Activated CD8-positive, alpha-beta memory T cell treated with anti-CD3 and anti-CD28 coated beads, Interleukin-2, amount 50 U/mL, for 24 hours (primary cell): ENCODE data around the gene SYNGAP1.

Experiments
- DNase-seq: peaks from one replicate; pipeline ENCODE4 v3.0.0-alpha.2; 2020; ENCODE audit errors: extremely low read depth

Gene SYNGAP1

DNA sequence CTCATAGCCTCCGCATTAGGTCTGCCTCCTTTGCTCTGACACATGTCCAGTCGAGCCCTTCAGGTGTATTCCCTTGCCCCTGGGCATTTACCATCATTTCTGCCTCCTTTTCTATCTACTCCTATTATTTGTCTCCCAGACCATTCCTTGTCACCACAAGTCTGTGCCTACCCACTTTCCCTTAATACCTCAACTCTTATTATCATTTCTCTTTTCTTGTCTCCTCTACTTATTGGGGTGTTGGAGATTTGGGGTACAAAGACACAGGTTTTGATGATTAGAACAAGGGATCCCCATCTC, 1.4 kb downstream of the SYNGAP1 start:
- DNase-seq: no peak

DNA sequence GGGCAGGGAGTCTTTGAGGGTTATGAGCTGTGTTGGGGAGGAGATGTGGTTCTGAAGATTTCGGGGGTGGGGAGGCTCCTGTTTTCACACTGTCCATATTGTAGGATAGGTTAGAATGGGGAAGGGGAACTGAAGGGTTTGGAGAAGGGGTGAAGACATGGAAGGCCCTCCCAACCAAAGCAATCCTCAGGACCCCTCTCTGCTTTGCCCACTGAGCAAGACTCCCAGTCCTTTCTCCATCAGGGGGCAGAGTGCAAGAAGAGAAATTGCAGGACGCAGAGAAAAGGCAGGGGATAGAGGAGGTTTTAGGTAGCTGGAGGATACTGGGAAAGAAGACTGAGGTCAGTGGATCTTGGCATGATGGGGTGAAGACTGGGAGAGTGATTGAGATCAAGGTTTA, 3.9 kb downstream of the SYNGAP1 start:
- DNase-seq: no peak

DNA sequence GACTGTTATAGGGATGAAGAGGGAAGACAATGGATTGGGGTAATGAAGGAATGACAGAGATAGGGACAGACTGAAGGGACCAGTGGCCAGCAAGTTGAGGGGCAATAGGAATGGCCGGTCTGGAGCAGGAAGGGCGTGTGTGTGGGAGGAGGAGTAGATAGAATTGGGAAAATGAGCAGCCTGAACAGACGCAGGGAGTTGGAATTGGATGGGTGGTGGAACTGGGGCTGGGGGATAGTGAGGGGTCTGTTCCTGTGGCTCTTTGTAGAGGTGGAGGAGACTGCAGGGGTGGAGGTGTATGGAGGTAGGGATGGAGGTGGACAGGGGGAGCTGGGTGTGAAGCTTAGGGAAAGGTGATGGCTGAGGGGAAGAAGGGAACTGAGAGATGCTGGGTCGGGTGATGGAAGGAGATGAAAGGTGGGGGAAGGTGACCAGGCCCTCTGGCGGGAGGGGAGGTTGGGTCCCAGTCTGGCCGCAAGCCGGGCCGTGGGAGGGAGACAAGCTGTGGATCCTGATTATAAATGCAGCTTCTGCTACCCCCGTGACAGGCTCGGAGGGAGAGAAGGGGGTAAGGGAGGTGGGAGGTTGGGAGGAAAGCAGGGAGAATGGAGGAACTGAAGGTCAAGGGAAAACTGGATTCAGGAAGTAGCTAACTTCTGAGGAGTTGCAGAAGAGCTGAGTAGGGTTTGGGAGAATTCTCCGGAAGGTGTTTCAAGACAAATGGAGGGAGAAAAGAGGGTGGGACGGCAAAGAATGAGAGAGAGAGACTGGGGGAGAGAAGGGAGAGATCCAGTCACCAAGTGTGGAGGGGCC, 5.2 kb downstream of the SYNGAP1 start:
- DNase-seq: no peak

DNA sequence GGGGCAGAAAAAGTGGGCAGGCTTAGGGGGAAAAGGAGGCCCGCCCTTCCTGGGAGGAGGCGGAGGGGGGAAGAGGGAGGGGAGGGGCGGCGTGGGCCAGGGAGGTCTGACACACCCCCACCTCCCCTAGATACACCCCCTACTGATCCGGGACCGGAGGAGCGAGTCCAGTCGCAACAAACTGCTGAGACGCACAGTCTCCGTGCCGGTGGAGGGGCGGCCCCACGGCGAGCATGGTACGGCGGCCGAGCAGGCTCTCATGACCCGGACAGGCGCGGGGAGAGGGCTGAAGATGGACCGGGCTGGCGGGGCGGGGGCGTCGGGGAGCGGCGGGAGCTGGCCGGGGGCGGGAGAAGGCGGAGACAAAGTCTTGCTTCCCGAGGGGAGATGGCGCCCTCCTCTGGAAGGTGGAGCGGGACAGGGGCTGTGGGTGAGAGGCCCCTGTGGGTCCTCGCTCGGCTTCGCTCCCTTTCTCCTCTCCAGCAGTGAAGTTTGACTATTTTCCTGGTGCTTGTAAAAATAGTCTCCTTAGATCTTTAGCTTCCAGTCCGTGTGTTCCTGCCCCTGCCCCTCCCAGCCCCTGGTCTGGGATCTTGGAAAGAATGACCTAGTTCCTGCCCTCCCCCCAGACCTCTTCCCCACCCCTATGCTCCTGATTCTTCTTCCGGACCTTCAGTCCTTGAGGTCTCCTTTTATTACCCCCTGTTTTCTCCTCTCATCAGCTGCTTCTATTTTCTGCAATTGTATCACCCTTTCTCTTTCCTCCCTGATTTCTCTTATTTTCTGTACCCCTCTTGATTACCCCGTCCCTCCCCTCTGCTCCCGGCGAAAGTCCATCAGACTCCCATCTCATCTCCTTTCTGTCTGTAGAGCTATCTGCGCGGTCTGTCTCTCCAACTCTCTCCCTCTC, 6.1 kb downstream of the SYNGAP1 start:
- DNase-seq: peak; percentile 59

DNA sequence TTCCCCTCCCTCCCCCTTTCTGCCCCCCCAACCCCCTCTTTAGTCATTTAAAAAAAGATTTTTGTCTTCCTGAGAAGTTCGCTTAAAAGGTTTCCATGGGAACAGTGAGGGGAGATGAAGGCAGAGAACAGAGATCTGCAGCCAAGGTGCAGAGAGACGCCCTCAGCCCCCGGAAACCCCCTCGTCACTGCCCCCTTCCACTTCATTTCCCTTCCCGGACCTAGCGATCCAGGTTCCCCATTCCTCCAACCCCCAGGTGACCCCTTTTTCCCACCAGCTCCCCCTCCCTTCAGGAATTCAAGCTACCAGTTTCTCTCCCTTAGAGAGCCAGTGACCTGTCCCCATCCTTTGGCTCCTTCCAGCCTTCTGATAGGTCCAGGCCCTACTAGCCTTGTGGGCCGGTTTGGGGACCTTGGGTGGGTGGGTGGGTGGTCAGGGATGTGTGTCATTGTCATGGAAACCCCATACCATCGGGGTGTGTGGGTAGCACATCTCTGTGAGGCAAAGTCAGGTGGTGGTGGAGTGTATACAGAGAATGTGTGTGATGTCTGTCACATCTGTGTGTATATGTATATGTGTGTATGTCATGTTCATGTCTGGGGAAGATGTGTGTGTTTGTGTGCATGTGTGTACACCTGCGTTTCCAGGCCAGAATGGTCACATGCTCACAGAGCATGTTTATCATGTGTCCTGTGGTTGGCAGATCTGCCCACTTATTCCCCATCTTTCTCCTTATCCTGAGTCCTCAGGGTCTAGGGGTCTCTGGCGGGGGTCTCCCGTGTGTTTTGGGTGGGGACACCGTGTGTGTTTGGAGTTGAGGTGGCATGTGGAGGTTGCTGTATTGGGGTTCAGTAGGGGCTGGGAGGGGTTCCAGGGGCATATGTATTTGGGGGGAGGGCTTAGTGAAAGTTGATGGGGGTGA, 7.0 kb downstream of the SYNGAP1 start:
- no peak for DNase-seq

DNA sequence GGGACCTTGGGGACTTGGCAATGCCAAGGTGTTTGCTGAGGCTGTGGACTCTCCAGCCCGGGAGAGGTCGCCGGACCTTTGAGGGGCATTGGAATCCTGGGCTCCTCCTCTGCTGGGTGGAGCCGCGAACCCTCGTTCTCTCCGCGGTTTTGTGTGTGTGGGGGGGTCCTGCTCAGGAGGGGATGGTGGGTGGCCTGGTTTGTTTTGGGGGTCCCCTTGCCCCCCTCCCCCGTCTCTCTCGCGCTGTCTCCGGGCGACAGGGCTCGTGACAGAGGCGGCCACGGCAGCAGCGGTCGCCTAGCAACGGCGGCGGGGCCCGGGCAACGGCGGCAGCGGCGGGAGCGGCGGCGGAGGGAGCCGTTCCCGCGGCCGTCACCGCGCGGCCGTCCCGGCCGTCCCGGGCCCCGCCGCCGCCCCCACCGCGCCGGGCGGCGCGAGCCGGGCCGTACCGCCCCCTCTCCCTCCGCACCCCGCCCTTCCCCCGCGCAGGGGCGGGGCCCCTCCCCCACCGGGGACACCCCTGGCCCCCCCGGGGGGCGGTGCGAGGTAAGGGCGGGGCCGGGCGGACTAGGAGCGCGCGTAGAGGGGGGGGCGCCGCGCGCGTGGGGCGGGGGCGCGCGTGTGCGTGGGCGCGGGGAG, 7.8 kb downstream of the SYNGAP1 start:
- DNase-seq: no peak

DNA sequence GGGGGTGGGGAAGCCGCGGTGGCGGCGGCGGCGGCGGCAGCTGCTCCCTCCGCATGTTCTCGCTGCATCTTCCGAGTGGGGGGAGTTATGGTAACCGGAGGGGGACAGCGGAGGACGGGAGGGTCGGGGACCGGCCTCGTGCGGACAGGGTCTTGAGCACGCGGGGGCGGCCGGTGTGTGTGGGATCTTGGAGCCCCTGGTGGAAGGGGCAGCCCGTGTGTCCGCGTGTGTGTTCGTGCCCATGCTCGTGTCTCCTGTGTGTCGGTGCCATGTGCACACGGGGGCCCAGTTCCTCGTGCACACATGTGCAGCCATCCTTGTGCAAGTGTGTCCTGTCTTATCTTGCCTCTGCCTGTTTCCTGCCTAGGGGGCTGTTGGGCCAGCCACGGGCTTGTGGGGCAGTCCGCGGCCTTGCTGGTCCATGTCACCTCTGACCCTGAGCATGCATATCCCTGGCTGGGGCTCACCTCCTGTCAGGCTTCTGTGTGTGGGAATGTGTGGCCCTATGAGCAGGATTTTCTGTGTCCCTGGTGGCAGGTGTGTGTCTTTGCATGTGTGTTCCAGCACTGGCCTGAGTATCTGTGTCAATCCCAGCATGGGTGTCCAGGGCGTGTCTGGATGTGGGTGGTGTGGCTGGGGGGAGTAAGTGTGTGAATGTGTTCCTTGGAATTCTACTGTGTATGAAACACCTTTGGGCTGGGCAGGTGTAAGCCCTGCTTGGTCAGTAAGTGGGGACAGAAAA, 8.5 kb downstream of the SYNGAP1 start:
- DNase-seq: no peak

DNA sequence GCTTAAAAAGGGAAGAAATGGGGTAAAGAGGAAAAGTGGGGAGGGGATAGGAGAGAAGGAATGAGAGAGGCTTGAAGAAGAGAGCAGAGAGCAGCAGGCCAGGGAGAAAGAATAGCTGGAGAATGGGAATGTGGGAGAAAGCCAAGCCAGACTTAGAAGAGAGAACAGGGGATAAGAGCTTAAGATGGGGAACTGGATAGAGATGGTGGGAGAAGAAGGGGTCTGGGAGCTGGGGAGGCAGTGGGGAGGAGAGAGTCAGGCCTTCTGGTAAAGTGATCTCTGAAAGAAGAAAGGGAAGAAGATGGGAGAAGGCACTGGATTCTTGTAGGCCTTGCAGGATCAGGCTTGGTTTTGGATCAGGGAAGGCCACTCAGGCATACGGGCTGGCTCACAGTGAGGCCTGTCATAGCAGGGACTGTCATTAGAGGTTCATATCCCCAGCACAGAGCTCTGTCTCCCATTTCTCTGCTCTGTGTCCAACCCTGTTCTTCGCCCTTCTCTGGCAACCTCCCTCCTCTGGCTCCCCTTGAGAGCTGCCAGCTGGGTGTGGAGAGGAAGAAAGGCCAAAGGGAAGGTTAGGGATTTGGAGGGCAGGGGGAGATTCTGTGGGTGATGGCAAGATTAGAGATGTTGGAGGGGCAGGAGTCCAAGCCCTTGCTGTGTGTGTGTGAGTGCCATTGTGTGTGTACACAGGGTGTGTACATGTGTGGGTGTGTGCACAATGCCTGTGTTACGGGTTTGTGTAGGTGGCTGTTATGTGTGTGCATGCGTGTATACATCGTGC, 9.3 kb downstream of the SYNGAP1 start:
- DNase-seq: no peak

DNA sequence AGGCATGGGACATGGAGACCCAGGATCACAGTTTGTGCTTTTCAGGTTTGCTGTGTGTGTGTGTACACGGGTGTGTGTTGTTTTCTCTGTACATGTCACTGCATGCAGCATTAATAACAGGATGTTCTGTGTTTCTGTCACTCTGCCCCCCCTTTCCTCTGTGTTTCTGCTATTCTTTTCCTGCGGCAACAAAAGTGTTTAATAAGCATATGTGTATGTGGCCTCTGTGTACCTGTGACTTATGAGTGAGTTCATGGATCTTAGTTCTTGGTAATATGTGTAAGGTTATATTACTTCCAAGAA, 9.8 kb downstream of the SYNGAP1 start:
- no peak for DNase-seq

DNA sequence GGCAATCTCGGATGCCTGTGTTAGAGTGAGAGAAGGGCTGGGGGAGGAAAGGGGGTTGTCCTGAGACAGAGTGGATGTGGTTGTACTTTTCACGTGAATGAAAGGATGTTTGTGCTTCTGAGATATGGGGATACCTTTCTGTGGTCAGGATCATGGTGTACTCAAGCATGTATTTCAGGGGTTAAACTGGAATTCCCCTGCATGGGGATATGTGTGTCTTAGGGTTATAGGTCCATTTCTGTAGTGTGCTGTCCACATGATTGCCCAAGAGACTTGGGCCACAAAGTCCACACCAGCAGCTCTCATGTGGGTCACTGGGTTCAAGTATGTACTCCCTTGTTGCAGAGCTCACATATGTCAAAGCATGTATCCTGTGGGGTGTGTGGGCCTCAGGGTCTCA, 10.5 kb downstream of the SYNGAP1 start:
- DNase-seq: no peak

DNA sequence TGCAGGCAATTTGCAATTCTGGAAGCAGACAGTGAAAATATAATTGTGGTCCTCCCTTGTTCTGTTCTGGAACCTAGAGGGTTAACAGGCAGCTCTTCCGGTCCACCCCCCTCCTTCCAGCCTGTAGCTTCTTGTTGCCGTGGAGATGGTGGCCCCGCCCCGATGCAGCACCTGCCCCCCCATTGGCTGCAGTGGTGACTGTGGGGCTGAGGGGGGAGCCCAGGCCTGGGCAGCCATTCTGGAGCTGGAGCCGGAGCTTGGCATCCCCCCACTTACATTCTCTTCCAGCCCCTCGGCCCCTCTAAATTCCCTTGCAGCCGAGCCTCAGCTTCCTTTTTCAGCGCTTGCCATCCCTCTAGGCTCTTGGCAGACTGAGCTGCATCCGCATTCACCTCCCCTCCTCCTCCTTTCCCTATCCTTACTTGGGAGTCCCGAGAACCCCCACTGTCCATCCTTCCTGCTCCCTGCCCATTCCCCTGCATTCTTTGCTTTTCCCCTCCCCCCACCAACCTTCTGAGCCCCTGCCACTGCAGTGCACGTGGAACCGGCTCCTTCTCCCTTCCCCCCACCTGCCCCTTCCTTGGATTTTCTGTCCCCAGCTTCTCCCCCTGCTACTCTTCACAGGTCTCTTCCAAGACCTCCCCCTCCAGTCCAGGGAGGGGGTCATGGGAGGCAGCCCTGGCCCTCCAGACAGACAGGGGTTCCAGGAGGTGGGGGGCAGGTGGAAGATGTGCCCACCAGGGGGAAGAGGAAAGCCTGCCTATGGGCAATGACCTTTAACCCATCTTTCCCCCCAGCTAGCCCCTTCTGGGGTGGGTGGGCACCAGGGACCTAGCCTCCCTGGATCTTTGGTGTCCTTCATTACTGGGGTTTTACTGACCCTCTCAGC, 11.4 kb downstream of the SYNGAP1 start:
- peak; percentile 63 for DNase-seq

DNA sequence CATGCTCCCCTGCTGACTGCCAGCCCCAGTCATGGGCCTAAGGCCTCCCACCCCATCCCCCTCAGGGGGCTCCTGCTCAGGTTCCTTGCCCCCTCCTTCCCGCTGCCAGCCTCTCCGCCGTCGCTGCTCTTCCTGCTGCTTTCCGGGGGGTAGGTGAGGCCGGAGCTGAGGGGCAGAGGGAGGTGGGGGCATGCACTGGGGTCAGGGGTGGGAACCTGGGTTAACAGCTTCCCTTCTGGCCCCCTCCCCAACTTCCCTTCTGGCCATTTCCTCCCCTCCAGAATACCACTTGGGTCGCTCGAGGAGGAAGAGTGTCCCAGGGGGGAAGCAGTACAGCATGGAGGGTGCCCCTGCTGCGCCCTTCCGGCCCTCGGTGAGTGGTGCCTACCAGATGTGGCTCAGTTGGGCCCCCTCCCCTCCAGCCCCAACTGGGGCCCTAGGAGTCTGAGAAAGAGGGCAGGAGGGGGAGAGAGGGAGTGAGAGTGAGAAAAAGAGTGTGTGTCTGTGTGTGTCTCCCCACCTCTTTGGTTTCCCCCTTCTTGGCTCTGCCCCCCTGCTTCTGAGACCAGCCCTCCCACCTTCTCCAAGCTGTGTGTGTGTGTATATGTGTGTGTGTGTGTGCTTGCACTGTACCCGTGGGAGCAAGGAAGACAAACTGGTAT, 12.1 kb downstream of the SYNGAP1 start:
- no peak for DNase-seq

DNA sequence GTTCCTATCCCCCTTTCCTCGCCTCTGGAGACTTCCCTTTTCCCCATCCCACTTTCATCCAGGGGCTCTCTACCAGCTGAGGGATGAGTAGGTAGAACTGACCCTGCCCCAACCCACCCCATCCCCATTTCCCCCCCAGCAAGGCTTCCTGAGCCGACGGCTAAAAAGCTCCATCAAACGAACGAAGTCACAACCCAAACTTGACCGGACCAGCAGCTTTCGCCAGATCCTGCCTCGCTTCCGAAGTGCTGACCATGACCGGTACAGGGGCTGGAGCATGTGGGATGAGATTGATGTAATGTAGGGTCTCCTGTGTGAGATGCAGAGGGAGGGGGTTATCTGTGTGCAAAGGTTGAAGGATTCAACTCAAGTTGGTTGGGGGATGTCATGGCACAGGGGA, 12.7 kb downstream of the SYNGAP1 start:
- no peak for DNase-seq

DNA sequence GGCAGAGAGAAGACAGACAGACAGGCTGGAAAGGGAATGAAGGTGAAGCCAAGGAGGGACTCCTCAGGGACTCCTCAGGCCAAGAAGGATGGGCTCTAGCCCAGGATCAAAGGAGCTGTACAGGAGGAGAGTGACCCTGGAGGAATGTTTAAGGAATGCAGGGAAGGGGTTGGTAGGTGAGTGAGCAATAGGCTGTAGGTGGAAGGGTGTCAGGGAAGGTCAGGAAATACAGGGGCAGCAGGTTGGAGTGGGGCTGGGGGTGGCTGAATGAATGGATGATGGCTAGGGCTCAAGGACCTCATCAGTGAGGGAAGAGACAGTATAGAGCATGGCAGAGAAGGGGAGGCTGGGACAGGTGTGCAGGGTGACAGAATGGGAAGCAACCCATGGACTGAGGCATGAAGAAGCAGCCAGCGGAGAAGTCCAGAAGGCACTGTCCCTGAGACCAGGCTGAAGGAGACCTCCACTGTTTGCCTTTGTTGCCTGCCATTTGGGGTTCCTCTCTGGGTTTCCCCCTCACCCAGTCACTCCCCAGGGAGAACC, 13.2 kb downstream of the SYNGAP1 start:
- no peak for DNase-seq

DNA sequence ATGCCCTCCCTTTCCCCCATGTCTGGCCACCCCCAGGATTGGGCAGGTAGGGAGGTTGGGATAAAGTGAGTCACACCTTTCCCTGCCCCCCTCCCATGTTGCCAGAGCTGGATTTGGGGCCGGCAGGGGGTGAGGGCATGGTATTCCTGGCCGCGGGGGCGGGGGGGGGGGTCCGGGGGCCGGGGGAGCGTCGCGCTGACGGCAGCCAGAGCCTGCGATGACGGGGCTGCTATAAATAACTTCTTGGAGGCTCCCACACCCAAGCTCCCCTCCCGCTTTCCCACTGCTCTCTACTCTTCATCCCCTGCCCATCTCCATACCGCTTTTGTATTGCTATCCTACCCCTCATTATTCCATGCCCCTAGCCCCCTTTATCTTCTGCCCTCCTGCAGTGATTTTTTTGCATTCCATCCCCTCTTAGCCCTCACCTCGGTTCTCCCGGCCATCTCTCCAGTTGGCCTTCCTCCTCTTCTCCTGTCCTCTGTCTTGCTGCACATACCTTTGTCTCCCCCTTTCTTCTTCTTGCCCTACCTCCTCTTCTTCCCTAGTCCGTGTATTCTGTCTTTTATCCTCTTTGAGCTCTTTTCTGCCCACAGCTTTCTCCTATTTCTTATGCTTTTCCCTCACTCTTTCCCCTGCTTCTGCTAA, 13.8 kb downstream of the SYNGAP1 start:
- DNase-seq: no peak

DNA sequence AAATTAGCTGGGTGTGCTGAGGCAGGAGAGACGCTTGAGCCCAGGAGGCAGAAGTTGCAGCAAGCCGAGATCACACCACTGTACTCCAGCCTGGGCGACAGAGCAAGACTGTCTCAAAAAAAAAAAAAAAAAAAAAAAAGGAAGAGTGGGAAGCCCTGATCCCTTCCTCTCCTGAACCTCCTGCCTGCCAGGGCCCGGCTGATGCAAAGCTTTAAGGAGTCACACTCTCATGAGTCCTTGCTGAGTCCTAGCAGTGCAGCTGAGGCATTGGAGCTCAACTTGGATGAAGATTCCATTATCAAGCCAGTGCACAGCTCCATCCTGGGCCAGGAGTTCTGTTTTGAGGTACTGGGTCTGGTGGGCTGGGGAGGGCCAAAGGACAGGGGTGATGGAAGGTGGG, 15.1 kb downstream of the SYNGAP1 start:
- DNase-seq: no peak

DNA sequence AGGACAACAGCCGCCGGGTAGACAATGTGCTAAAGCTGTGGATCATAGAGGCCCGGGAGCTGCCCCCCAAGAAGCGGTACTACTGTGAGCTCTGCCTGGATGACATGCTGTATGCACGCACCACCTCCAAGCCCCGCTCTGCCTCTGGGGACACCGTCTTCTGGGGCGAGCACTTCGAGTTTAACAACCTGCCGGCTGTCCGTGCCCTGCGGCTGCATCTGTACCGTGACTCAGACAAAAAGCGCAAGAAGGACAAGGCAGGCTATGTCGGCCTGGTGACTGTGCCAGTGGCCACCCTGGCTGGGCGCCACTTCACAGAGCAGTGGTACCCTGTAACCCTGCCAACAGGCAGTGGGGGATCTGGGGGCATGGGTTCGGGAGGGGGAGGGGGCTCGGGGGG, 17.8 kb downstream of the SYNGAP1 start:
- DNase-seq: no peak
